Natural killer cell (primary cell): ENCODE data around the gene PLCD1. TPM values are rescaled to one million over a fixed set of nuclear protein-coding genes. Genes with fewer than 3 reads are reported as not detected.
A peak's percentile ranks its signal among the peaks of the same experiment; 100 is the strongest.

ENCODE experiments used
- ATAC-seq, 3 donors: fragments of 150-1000 bp in 2 of 3; fragments of 200-7000 bp in 1 of 3; cut with Tn5 transposase; 1 replicate in 1 of 3; 2 replicates in 2 of 3; pipeline ENCODE4 v1.10.0; 2021; ENCODE audit warnings: mild to moderate bottlenecking in 2 of 3, moderate library complexity in 2 of 3
- DNase-seq, 2 donors: peaks; one replicate each; pipeline versions ENCODE4 v3.0.0 to v3.0.0-alpha.2; 2013 to 2021; ENCODE audit warnings: mixed read lengths in 1 of 2
- H3K27ac ChIP-seq: one replicate; pipeline ENCODE4 v1.5.1; 2013; ENCODE audit warnings: mild to moderate bottlenecking, low read length
- H3K27me3 ChIP-seq: one replicate; pipeline ENCODE4 v1.6.1; 2013; ENCODE audit warnings: low read length; ENCODE audit not compliant: control insufficient read depth, insufficient read depth
- H3K36me3 ChIP-seq: one replicate; pipeline ENCODE4 v1.6.1; 2013; ENCODE audit warnings: low read length; ENCODE audit not compliant: control insufficient read depth, insufficient read depth
- H3K4me1 ChIP-seq: one replicate; pipeline ENCODE4 v1.6.1; 2013; ENCODE audit warnings: low read length; ENCODE audit not compliant: control insufficient read depth, insufficient read depth
- H3K4me3 ChIP-seq: one replicate; pipeline ENCODE4 v1.5.1; 2013; ENCODE audit warnings: low read length
- H3K9me3 ChIP-seq: one replicate; pipeline ENCODE4 v1.6.1; 2013; ENCODE audit warnings: low read length; ENCODE audit not compliant: control insufficient read depth, insufficient read depth
- H3K27ac Mint-ChIP-seq, 2 donors: one replicate each; pipeline ENCODE4 v1.8.0; 2022; ENCODE audit warnings: mild to moderate bottlenecking in 2 of 2, mixed read lengths in 2 of 2, moderate library complexity in 1 of 2
- H3K27me3 Mint-ChIP-seq, 2 donors: one replicate each; pipeline ENCODE4 v1.8.0; 2022; ENCODE audit warnings: low read depth in 2 of 2, mixed read lengths in 2 of 2
- H3K36me3 Mint-ChIP-seq: one replicate; pipeline ENCODE4 v1.8.0; 2022; ENCODE audit warnings: mixed read lengths
- H3K4me1 Mint-ChIP-seq, 2 donors: one replicate each; pipeline ENCODE4 v1.8.0; 2022; ENCODE audit warnings: mixed read lengths in 2 of 2
- H3K4me3 Mint-ChIP-seq: one replicate; pipeline ENCODE4 v1.8.0; 2022; ENCODE audit warnings: mild to moderate bottlenecking, moderate library complexity, mixed read lengths
- H3K9me3 Mint-ChIP-seq, 2 donors: one replicate each; pipeline ENCODE4 v1.8.0; 2022; ENCODE audit warnings: mixed read lengths in 2 of 2
- WGBS: methylation state at CpG from one replicate; pipeline ENCODE4 v1.1.7; 2013; ENCODE audit warnings: missing lambda C conversion rate; ENCODE audit not compliant: insufficient coverage; 5-methylcytosine and 5-hydroxymethylcytosine counted together
- intact Hi-C: fragments of 100-400 bp; cut with micrococcal nuclease; formaldehyde crosslinking; loops from one replicate; pipeline ENCODE4 v1.14.2; 2022
- total RNA-seq, 4 donors: library from RNA; stranded (reverse); fragments of 120-200 nt in 1 of 4; gene quantifications; one replicate each; pipeline versions ENCODE4 v1.2.3 to v1.2.4, GENCODE V29; 2013 to 2022
- TF ChIP-seq, protein P1 (sequence below): fragments of 200-600 bp; IDR thresholded peaks from one replicate; pipeline ENCODE4 v1.8.0; 2022; ENCODE audit warnings: antibody characterized with exemption

The PLCD1 gene
- total RNA-seq, 3 donors from 2014 or later (not counting 1 experiment from before 2014, with no cell fraction given): 27.7 to 38.1 (median 29.4) TPM

DNA sequence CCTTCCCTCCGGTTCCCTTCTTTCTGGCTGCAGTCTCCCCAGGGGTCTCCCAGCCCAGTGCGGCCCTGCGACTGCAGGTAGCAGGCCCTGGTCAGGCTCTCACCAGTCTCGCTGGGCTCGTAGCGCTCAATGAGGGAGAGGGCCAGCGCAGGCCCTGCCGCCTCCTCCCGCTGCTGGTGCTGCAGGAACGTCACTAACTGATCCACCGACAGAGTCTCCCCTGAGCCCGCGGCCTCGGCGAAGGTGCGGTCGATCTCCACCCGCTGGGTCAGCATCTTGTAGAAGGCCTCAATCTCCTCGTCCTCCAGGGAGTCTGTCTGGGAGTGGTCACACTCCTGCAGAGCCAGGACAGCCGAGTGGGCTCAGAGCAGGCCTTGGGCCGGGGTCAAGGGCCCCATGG is 18.3 kb downstream of the PLCD1 start:
- 96% methylated on average over 21 of the region's 21 CpGs for WGBS
- no peak overlapping the region for H3K4me3 ChIP-seq
- H3K4me1 ChIP-seq: peaks cover 4% of the 10 kb centered on the region
- DNase-seq: no peak
- peaks cover 0 to 5% of the 10 kb centered on the region in 2 donors for H3K4me1 Mint-ChIP-seq
- H3K27ac ChIP-seq: no peak overlapping the region
- no peaks in the 10 kb centered on the region for H3K9me3 Mint-ChIP-seq
- H3K4me3 Mint-ChIP-seq: no peak overlapping the region
- peaks cover 22% of the 10 kb centered on the region for H3K36me3 Mint-ChIP-seq
- no peak overlapping the region for H3K27ac Mint-ChIP-seq
- no peaks in the 10 kb centered on the region for H3K27me3 ChIP-seq
- no peak for ATAC-seq
- H3K36me3 ChIP-seq: peaks cover 23% of the 10 kb centered on the region
- no peaks in the 10 kb centered on the region for H3K27me3 Mint-ChIP-seq
- intact Hi-C loops: no loop called here
- H3K9me3 ChIP-seq: no peaks in the 10 kb centered on the region
- TF ChIP-seq, protein P1, sequence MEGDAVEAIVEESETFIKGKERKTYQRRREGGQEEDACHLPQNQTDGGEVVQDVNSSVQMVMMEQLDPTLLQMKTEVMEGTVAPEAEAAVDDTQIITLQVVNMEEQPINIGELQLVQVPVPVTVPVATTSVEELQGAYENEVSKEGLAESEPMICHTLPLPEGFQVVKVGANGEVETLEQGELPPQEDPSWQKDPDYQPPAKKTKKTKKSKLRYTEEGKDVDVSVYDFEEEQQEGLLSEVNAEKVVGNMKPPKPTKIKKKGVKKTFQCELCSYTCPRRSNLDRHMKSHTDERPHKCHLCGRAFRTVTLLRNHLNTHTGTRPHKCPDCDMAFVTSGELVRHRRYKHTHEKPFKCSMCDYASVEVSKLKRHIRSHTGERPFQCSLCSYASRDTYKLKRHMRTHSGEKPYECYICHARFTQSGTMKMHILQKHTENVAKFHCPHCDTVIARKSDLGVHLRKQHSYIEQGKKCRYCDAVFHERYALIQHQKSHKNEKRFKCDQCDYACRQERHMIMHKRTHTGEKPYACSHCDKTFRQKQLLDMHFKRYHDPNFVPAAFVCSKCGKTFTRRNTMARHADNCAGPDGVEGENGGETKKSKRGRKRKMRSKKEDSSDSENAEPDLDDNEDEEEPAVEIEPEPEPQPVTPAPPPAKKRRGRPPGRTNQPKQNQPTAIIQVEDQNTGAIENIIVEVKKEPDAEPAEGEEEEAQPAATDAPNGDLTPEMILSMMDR: no peak

DNA sequence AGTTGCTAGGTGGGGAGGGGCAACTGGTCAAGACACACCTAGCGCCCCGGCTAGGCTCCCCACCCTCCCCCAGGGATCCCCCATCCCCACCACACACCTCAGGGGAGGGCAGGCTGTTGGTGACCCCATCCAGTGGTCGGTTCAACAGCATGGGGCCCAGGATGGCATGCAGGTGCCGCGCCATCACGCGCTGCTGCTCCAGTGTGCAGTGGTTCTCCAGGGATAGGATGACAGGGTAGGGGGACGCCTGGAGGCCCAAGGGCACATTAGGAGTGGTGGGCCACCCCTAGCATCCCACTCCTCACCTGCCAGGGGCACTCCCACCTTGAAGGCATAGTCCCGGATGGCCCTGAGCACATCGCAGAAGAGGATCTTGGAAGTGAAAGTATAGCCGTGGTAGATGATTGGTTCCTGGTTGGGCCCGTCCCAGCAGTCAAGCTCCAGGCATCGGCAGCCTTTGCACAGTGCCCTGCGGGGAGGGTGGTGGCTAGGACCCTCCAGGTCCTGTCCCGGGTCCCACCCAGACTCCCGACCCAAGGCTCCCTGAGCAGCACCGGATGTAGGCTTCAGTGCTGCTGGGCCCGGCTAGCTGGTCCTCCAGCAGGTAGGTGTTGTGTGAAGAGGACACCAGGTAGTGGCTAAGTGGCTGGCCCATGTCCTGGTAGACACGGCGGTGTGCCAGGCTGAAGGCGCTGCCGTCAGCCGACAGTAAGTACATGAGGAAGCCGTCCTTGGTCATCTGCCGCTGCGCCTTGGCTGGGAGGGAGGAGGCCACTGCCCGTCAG is 19.4 kb downstream of the PLCD1 start:
- ATAC-seq (no peak), DNase-seq (no peak)
- H3K4me1 ChIP-seq: peaks cover 4% of the 10 kb centered on the region
- Mint-ChIP-seq H3K27ac (peak overlapping the region in 1 of 2 donors; percentile 65), H3K4me3 (no peak overlapping the region), H3K9me3 (no peaks in the 10 kb centered on the region), H3K4me1 (peaks cover 0 to 10% of the 10 kb centered on the region in 2 donors), H3K36me3 (peaks cover 15% of the 10 kb centered on the region), H3K27me3 (no peaks in the 10 kb centered on the region)
- TF ChIP-seq, protein P1: no peak
- H3K4me3 ChIP-seq: no peak overlapping the region
- H3K27me3 ChIP-seq: no peaks in the 10 kb centered on the region
- peaks cover 17% of the 10 kb centered on the region for H3K36me3 ChIP-seq
- intact Hi-C loops: no loop called here
- H3K9me3 ChIP-seq: no peaks in the 10 kb centered on the region
- no peak overlapping the region for H3K27ac ChIP-seq
- 95% methylated on average over 25 of the region's 27 CpGs for WGBS

DNA sequence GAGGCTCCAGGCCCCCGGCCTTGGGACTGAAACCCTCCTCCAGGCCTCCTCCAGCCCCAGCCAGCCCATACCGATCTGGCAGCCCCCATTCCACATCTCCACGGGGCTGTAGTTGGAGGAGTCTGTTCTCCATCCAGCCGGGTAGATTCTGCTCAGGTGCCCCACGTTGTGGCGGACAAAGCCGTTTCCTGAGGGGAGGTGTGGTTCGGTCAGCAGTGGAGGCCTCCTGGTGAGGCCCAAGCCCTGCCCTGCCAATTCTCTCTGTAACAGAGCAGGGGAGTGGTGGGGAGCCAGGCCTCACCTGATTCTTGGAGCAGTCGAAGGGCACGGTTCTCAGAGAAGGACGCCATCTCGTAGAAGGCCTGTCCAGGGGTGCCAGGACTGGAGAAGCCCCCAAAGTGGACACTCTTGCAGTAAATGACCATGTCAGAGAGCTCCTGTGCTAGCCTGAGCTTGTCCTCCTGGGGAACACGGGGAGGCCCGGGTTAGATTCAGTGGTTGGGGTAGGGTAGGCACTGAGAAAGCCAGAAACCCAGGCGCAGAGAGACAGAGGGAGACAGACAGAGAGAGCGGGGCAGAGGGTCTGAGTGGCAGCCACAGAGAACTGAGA is 20.4 kb downstream of the PLCD1 start:
- peaks cover 7 to 19% of the 10 kb centered on the region in 2 donors for H3K4me1 Mint-ChIP-seq
- H3K27ac Mint-ChIP-seq: peak overlapping the region in 1 of 2 donors; percentile 65
- no peaks in the 10 kb centered on the region for H3K9me3 Mint-ChIP-seq
- Histone ChIP-seq H3K36me3 (peaks cover 17% of the 10 kb centered on the region), H3K4me1 (peaks cover 4% of the 10 kb centered on the region), H3K27me3 (no peaks in the 10 kb centered on the region), H3K27ac (no peak overlapping the region), H3K4me3 (no peak overlapping the region), H3K9me3 (no peaks in the 10 kb centered on the region)
- TF ChIP-seq, protein P1: no peak
- intact Hi-C loops: no loop called here
- WGBS: 93% methylated on average over 16 of the region's 16 CpGs
- no peaks in the 10 kb centered on the region for H3K27me3 Mint-ChIP-seq
- peaks cover 6% of the 10 kb centered on the region for H3K36me3 Mint-ChIP-seq
- no peak for ATAC-seq
- H3K4me3 Mint-ChIP-seq: no peak overlapping the region
- no peak for DNase-seq
